ENCODE data around the gene FBXW4.
"Not testable (repeated sequence)": the region's sequence is repeated elsewhere in the genome, so short reads cannot be mapped to it uniquely, and the experiment has no call there.

Gene FBXW4

GRCh38 chr10:101653536-101653935 lies 41.4 kb downstream of the FBXW4 start:
- DNase-seq, result no peak

- no peak for DNase-seq
These were observed 43.6 kb downstream of the FBXW4 start for GRCh38 chr10:101651336-101651735.

GRCh38 chr10:101650863-101651262 lies 44.1 kb downstream of the FBXW4 start:
- DNase-seq, result no peak

- DNase-seq, result no peak
These were observed 45.4 kb downstream of the FBXW4 start for GRCh38 chr10:101649525-101650085.

GRCh38 chr10:101647255-101647654 lies 47.7 kb downstream of the FBXW4 start:
- DNase-seq, result no peak

GRCh38 chr10:101646364-101646763 lies 48.6 kb downstream of the FBXW4 start:
- DNase-seq, result no peak

- DNase-seq, result no peak
These were observed 49.3 kb downstream of the FBXW4 start for GRCh38 chr10:101645659-101646058.

GRCh38 chr10:101644002-101644401 lies 51.0 kb downstream of the FBXW4 start:
- no peak for DNase-seq

- no peak for DNase-seq
These were observed 51.4 kb downstream of the FBXW4 start for GRCh38 chr10:101643546-101643945.

GRCh38 chr10:101639141-101639900 lies 55.6 kb downstream of the FBXW4 start:
- DNase-seq, result no peak

- DNase-seq, result not testable (repeated sequence)
These were observed 61.5 kb downstream of the FBXW4 start for GRCh38 chr10:101633510-101633909.

GRCh38 chr10:101631821-101632475 lies 63.0 kb downstream of the FBXW4 start:
- DNase-seq, result no peak

GRCh38 chr10:101630633-101630920 lies 64.4 kb downstream of the FBXW4 start:
- no peak for DNase-seq

- no peak for DNase-seq
These were observed 64.9 kb downstream of the FBXW4 start for GRCh38 chr10:101629837-101630632.

GRCh38 chr10:101625821-101626412 lies 69.1 kb downstream of the FBXW4 start:
- DNase-seq, result no peak

GRCh38 chr10:101624526-101625102 lies 70.4 kb downstream of the FBXW4 start:
- no peak for DNase-seq

GRCh38 chr10:101623528-101623927 lies 71.4 kb downstream of the FBXW4 start:
- DNase-seq, result no peak

- no peak for DNase-seq
These were observed 75.0 kb downstream of the FBXW4 start for GRCh38 chr10:101619983-101620382.

- no peak for DNase-seq
These were observed 76.1 kb downstream of the FBXW4 start for GRCh38 chr10:101618871-101619270.

GRCh38 chr10:101617824-101618568 lies 77.0 kb downstream of the FBXW4 start:
- no peak for DNase-seq

- DNase-seq, result no peak
These were observed 77.7 kb downstream of the FBXW4 start for GRCh38 chr10:101617102-101617823.
